Dermis blood vessel endothelial cell (primary cell): ENCODE results near the gene ERMARD. TPM values are rescaled to one million over a fixed set of nuclear protein-coding genes. Genes with fewer than 3 reads are reported as not detected.

Source experiments
- DNase-seq: peaks from one replicate; pipeline ENCODE4 v3.0.0; 2010
- total RNA-seq: library from RNA; depleted of rRNA; stranded (reverse); fragments of >200 nt; gene quantifications from 2 replicates; pipeline ENCODE4 v1.2.3, GENCODE V29; 2014

ERMARD gene
- total RNA-seq, 1 donor from 2014 or later = 18.2 TPM

GRCh38 chr6:169826697-169827096 is 75.3 kb downstream of the ERMARD start:
- no peak for DNase-seq

GRCh38 chr6:169827290-169827717 is 75.9 kb downstream of the ERMARD start:
- no peak for DNase-seq

- DNase-seq = no peak
Observed at GRCh38 chr6:169828176-169828575, 76.8 kb downstream of the ERMARD start.

- DNase-seq = no peak
Observed at GRCh38 chr6:169829786-169830185, 78.4 kb downstream of the ERMARD start.

GRCh38 chr6:169830876-169831275 is 79.5 kb downstream of the ERMARD start:
- no peak for DNase-seq

Other genes starting within 250 kb of the ERMARD start
- 21.0 and 39.5 TPM in 2 replicates for gene WDR27, start 49.6 kb upstream of the ERMARD start, total RNA-seq
- gene C6orf120, start 49.5 kb upstream of the ERMARD start, total RNA-seq = 27.1 and 36.2 TPM in 2 replicates
- gene PHF10, start 27.1 kb upstream of the ERMARD start, total RNA-seq = 44.9 and 53.2 TPM in 2 replicates
- 0.74 and 1.2 TPM in 2 replicates for gene DYNLT2, start 50 bp upstream of the ERMARD start, total RNA-seq